Right renal cortex interstitium (tissue), 3 donors: ENCODE results near the gene NELL1. TPM values are rescaled to one million over a fixed set of nuclear protein-coding genes. Genes with fewer than 3 reads are reported as not detected.

Source experiments
- DNase-seq, 3 donors: peaks; one replicate each; pipeline ENCODE4 v3.0.0-alpha.2; 2013; ENCODE audit warnings: low read depth in 3 of 3, low spot score in 2 of 3
- polyA plus RNA-seq, 3 donors: library from polyadenylated mRNA; unstranded; fragments of 120-200 nt; gene quantifications; one replicate each; pipeline ENCODE4 v1.2.1, GENCODE V29; 2013; ENCODE audit not compliant: insufficient read length in 3 of 3

NELL1 gene
- polyA plus RNA-seq, 3 donors = 2.8 to 3.8 (median 3.6) TPM

DNA sequence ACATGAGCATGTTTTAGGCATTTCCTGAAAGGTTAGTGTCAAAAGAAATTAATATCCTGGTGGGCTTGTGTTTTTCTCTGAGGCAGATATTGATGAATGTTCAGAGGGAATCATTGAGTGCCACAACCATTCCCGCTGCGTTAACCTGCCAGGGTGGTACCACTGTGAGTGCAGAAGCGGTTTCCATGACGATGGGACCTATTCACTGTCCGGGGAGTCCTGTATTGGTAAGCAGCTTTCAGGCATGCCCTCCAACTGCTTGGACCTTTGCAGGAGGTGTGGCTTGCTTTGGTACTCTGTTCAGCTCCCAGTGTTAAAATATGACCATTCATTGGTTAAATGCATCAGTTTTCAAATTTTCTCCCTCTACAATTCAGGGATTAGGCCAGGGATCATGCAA lies 864.9 kb downstream of the NELL1 start:
- no peak for DNase-seq

GRCh38 chr11:21537980-21538379 lies 868.6 kb downstream of the NELL1 start:
- DNase-seq = no peak

DNA sequence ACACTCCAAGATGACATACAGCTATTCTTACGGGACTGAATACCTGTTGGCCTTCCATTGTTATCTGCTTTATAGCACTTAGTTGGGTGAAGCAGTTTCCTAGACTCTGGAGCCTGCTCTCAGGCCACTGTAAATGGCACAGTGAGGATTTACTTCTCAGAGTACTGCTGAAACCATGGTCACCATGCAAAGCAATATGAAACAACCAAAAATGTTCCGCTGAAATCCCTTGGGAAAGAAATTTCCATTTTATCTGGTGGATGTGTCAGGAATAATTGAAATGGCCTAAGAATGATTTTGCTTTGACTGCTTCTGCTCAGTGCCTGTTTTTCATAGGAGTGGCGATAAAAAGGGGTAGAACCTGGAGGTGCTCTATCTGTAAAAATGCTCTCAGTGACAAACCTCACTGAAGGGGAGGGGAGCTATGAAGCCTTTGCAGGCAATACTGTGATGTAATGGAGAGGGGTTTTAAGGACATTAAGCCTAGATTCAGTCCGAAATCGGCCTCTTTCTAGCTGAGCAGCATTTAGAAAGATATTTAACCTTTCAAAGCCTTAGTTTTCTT lies 871.9 kb downstream of the NELL1 start:
- no peak for DNase-seq

- DNase-seq = no peak
These were observed 874.5 kb downstream of the NELL1 start for GRCh38 chr11:21543901-21544300.

DNA sequence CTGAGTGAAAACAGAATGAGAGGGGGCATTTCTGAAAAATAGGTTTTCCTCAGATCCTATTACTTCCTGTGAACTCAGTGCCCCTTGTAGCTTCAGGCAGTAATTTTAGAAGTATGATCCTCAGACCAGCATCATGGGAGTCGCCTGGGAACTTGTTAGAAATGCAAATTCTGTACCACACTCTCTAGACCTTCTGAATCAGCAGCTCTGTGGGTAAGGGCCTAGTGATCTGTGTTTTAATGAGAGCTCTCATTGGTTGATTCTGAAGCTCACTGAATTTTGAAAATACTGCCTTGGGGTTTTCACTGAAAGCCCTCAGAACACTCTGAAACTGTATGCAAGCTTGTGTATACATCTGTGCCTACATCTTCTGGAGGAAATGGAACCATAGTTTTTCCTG lies 876.3 kb downstream of the NELL1 start:
- DNase-seq = no peak

- DNase-seq = no peak
These were observed 877.3 kb downstream of the NELL1 start for GRCh38 chr11:21546703-21547102.

DNA sequence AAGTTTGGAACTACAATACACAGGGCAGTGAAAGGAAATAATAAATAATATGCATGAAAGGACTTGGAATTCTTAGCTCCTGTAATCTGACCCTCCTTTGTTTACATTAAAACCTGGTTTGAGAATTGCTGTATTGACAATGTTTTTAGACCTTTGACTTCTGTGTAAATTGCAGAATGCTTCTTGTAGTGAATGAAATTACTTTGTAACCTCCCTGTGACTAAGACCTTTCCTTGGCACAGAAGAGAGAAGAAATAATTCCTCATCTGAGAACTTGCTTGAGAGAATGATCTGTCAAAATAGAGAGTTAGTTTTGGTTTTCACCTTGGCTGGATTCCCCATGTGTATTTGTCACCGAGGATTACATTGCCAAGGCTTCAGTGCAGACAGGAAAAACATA lies 883.5 kb downstream of the NELL1 start:
- DNase-seq = no peak

DNA sequence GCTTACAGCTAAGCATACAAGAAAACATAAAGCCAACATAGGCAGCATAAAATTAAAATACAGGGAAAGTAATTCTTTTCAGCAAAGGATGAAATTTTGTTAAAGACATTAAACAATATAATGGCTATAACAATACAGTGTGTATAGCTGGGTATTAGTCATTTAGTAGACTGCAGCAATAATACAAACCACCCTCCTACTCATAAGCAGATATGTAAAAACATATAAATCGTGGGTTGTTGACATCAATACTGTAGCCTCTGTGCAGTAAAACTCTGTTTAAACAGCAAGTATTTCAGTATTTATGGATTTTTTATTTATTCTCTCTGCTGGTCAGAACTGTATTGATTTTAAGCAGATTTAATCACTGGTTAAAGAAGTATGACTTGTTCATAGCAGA lies 884.4 kb downstream of the NELL1 start:
- no peak for DNase-seq

GRCh38 chr11:21554284-21554683 lies 884.9 kb downstream of the NELL1 start:
- DNase-seq = no peak

GRCh38 chr11:21556926-21557325 lies 887.5 kb downstream of the NELL1 start:
- no peak for DNase-seq

DNA sequence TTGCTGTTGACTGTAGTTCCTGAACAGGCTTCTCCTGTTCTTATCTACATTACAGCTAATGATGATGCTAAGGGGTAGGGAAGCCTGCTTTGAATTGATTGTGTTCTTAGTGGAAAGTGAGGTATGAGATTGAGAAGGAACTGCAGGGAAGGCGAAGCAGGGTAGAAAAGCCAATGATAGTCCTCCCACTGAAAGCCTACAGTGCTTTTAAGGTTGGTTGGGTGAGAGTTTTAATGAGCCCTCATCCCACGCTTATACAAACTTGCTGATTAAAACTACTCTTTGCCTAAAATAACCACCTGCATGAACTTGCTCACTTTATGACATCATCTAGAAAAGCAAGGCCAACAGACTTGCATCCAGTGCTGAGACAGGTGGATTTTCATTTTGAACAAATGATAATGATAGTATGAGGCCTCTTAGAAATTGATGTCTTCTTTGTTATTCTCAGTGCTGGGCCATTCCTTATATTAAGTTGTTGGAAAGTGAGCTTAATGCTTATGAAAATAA lies 891.1 kb downstream of the NELL1 start:
- no peak for DNase-seq

- DNase-seq = no peak
These were observed 892.2 kb downstream of the NELL1 start for GRCh38 chr11:21561581-21561980.

- no peak for DNase-seq
These were observed 894.7 kb downstream of the NELL1 start for GRCh38 chr11:21564095-21564494.

DNA sequence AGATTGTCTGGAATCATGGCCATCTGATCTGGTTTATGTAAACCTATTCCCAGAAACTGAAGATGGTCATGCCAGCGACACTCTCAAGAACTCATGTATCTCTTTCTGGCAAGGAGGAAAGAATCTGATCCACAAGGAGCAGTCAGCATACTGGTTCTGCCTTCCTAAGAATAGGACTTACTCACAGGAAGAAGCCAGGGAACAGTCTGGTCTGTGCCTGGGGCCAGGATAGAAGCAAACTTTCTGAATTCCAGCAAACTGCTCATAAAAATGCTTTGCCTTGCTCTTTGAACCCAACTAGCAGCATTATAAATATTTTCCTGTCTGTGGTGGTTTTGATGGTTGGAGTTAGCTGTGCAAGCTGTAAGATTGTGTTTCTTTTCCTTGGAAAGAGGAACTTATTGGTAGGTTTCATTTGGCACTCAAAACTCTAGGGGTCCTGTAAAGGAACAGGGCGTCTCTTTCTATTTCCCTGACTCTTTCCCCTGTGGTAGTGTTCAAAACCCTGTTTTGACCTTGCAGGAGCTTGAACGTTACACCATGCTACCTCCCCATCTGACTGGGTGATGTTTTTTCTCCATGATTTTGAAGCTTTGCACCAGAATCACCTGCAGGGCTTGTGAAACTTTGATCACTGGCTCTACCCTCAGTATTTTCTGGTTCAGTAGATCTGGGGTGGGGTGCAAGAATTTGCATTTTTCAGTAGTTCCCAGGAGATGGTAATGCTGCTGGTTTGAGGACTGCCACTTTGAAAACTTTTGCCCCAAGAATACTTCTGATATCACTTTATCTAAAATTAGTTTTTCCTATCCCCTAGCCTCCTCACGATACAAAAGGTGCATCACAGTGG lies 895.7 kb downstream of the NELL1 start:
- no peak for DNase-seq

- no peak for DNase-seq
These were observed 897.2 kb downstream of the NELL1 start for GRCh38 chr11:21566521-21567117.

DNA sequence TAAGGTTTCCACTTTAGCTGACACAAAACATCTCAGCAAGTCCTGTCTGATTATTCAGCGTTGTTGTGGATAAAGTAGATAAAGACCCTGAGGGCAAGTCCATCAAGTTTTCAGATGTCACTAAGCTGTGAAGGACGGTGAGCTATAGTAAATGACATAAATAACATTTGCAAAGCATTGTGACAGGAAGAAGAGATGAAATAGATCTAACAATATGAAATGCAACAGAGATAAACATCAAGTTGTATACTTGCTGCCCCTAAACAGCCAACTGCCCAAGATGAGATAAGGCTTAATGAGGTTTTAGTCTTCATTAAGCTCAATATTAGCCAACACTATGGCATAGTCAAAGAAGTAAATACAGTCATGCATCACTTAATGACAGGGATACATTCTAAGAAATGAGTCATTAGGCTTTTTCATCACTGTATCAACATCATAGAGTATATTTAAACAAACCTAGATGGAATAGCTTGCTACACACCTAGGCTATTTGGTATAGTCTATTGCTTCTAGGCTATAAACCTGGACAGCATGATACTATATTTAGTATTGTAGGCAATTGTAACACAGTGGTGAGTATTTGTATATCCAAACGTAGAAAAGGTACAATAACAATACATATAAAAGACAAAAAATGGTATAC lies 898.4 kb downstream of the NELL1 start:
- no peak for DNase-seq

DNA sequence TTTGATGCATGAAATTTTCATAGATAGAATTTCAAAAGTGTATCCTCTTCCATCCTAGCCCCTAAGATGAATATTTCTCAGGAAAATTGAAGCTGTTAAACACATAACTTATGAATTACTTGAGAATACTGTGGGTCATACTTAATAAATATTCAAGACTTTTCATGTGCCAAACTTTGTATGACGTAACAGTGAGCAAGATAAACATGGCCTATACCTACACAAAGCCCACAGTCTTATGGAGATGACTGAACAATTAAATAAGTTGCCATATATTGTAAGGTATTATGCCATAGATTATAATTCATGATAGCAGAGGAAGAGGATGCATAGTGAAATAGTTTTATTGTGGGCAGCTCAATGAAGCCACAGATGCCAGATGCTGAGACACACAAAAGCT lies 902.8 kb downstream of the NELL1 start:
- DNase-seq = no peak

DNA sequence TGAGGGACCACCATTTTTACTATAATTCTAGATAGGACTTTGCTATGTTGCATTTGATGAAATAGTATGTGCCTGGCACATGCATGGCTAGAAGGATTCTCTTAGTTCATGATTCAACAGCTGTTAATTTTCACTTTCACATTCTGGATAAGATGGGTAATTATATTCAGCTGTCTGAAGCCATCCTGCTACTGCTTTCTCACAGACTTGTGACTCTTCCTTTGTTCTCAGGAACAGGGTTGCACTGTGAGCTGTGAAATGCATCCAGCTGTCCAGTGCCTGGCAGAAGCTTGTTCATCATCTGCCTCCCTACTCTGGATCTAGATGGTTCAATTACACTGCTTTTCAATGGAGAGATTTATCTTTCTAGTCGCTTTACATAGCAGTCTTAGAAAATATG lies 913.4 kb downstream of the NELL1 start:
- DNase-seq = no peak

- DNase-seq = no peak
These were observed 919.4 kb downstream of the NELL1 start for GRCh38 chr11:21588754-21589153.

- DNase-seq = no peak
These were observed 933.3 kb downstream of the NELL1 start for GRCh38 chr11:21602699-21603098.

- no peak for DNase-seq
These were observed 934.5 kb downstream of the NELL1 start for GRCh38 chr11:21603886-21604285.
